Stimulated activated CD4-positive, alpha-beta T cell treated with anti-CD3 and anti-CD28 coated beads, Interleukin-4, amount 100 ng/mL, for 1 hour (primary cell): ENCODE data around the gene MRTFA.

ENCODE experiments used
- DNase-seq: peaks from one replicate; pipeline ENCODE4 v3.0.0-alpha.2; 2020

MRTFA gene

GRCh38 chr22:40407831-40408717, 228.4 kb downstream of the MRTFA start:
- no peak for DNase-seq

- DNase-seq, result no peak
These were observed 229.3 kb downstream of the MRTFA start for GRCh38 chr22:40407021-40407761.

- no peak for DNase-seq
These were observed 230.2 kb downstream of the MRTFA start for GRCh38 chr22:40406063-40406890.

GRCh38 chr22:40405178-40406062, 231.1 kb downstream of the MRTFA start:
- DNase-seq, result no peak

GRCh38 chr22:40404251-40405177, 232.0 kb downstream of the MRTFA start:
- no peak for DNase-seq

GRCh38 chr22:40403651-40404050, 232.9 kb downstream of the MRTFA start:
- DNase-seq, result no peak

GRCh38 chr22:40403141-40403540, 233.4 kb downstream of the MRTFA start:
- DNase-seq, result no peak

- no peak for DNase-seq
These were observed 234.5 kb downstream of the MRTFA start for GRCh38 chr22:40401981-40402406.

GRCh38 chr22:40401532-40401931, 235.0 kb downstream of the MRTFA start:
- peak; percentile 32 for DNase-seq

- no peak for DNase-seq
These were observed 236.4 kb downstream of the MRTFA start for GRCh38 chr22:40400159-40400558.

GRCh38 chr22:40399621-40400020, 236.9 kb downstream of the MRTFA start:
- DNase-seq, result no peak

- DNase-seq, result no peak
These were observed 239.1 kb downstream of the MRTFA start for GRCh38 chr22:40397396-40397795.

GRCh38 chr22:40396882-40397281, 239.6 kb downstream of the MRTFA start:
- DNase-seq, result no peak

- DNase-seq, result no peak
These were observed 240.9 kb downstream of the MRTFA start for GRCh38 chr22:40395607-40396006.

- DNase-seq, result no peak
These were observed 241.9 kb downstream of the MRTFA start for GRCh38 chr22:40394607-40395006.

- no peak for DNase-seq
These were observed 243.9 kb downstream of the MRTFA start for GRCh38 chr22:40392618-40393017.

- DNase-seq, result no peak
These were observed 245.1 kb downstream of the MRTFA start for GRCh38 chr22:40391417-40391816.

GRCh38 chr22:40388231-40388630, 248.3 kb downstream of the MRTFA start:
- no peak for DNase-seq

GRCh38 chr22:40387746-40388145, 248.8 kb downstream of the MRTFA start:
- DNase-seq, result no peak

GRCh38 chr22:40385036-40385782, 251.3 kb downstream of the MRTFA start:
- DNase-seq, result no peak
